ENCODE measurements around the gene TMEM169.
"Not testable (repeated sequence)": the region's sequence is repeated elsewhere in the genome, so short reads cannot be mapped to it uniquely, and the experiment has no call there.

TMEM169 gene

GRCh38 chr2:216134958-216135541 is 53.3 kb downstream of the TMEM169 start:
- TF ChIP-seq ZFX (IDR thresholded peaks at IDR 0.05) (no peak), CTCF (conservative IDR thresholded peaks at IDR 0.05) (no peak)
- H3K27ac ChIP-seq = no peak overlapping the region

GRCh38 chr2:216139884-216140283 is 58.2 kb downstream of the TMEM169 start:
- TF ChIP-seq ZFX (IDR thresholded peaks at IDR 0.05) (no peak), CTCF (conservative IDR thresholded peaks at IDR 0.05) (peak; percentile 44)
- no peak overlapping the region for H3K27ac ChIP-seq

- not testable (repeated sequence) for H3K27ac ChIP-seq
These were observed 59.8 kb downstream of the TMEM169 start for GRCh38 chr2:216141516-216141915.

GRCh38 chr2:216142540-216142939 is 60.8 kb downstream of the TMEM169 start:
- no peak overlapping the region for H3K27ac ChIP-seq
- TF ChIP-seq CTCF (conservative IDR thresholded peaks at IDR 0.05) (no peak), ZFX (IDR thresholded peaks at IDR 0.05) (no peak)

- H3K27ac ChIP-seq = no peak overlapping the region
- TF ChIP-seq ZFX (IDR thresholded peaks at IDR 0.05) = no peak
- TF ChIP-seq CTCF (conservative IDR thresholded peaks at IDR 0.05) = no peak
These were observed 62.7 kb downstream of the TMEM169 start for GRCh38 chr2:216144372-216144771.

GRCh38 chr2:216144857-216145256 is 63.1 kb downstream of the TMEM169 start:
- TF ChIP-seq CTCF (conservative IDR thresholded peaks at IDR 0.05) (no peak), ZFX (IDR thresholded peaks at IDR 0.05) (no peak)
- no peak overlapping the region for H3K27ac ChIP-seq

GRCh38 chr2:216146573-216146972 is 64.9 kb downstream of the TMEM169 start:
- H3K27ac ChIP-seq = no peak overlapping the region
- TF ChIP-seq ZFX (IDR thresholded peaks at IDR 0.05) = no peak
- TF ChIP-seq CTCF (conservative IDR thresholded peaks at IDR 0.05) = no peak
